OCI-LY7 (cell line): ENCODE measurements around the gene SNCAIP. TPM values are rescaled to one million over a fixed set of nuclear protein-coding genes. Genes with fewer than 3 reads are reported as not detected.

Experiments
- BruUV-seq: library from RNA; stranded (reverse); fragments of 400-500 nt; replicated peaks from 2 replicates; lab custom pipeline; 2021; lab: Mats Ljungman, UMichigan
- CTCF ChIA-PET: fragments of 300-600 bp; sonication (Branson Sonifier 250); formaldehyde crosslinking; loops from one replicate; lab custom pipeline; 2022; ENCODE audit warnings: antibody characterized with exemption; ENCODE audit not compliant: unreplicated experiment; lab: Charles Lee
- POLR2A ChIA-PET: fragments of 300-600 bp; sonication (Branson Sonifier 250); formaldehyde crosslinking; loops from one replicate; lab custom pipeline; 2022; ENCODE audit warnings: antibody characterized with exemption; lab: Charles Lee
- DNase-seq: peaks from one replicate; pipeline ENCODE4 v3.0.0-alpha.2; 2015; ENCODE audit warnings: low spot score
- H2AFZ ChIP-seq: fragments of 200-600 bp; sonication (generic), shearing (Covaris generic); 2 replicates; pipeline ENCODE4 v1.6.1; 2014; ENCODE audit warnings: mild to moderate bottlenecking, antibody characterized with exemption, low read length, moderate library complexity
- H3K27ac ChIP-seq: fragments of 200-600 bp; sonication (generic); 2 replicates; pipeline ENCODE4 v1.5.1; 2014; ENCODE audit warnings: mixed run types, low read depth, mild to moderate bottlenecking, moderate library complexity, low read length, inconsistent platforms; ENCODE audit not compliant: poor library complexity, severe bottlenecking
- H3K36me3 ChIP-seq: fragments of 200-600 bp; sonication (generic); 2 replicates; pipeline ENCODE4 v1.6.1; 2014; ENCODE audit warnings: mild to moderate bottlenecking, antibody characterized with exemption, low read length, moderate library complexity, mixed read lengths; ENCODE audit not compliant: insufficient read depth
- H3K4me1 ChIP-seq: fragments of 200-600 bp; sonication (generic); 2 replicates; pipeline ENCODE4 v1.5.1; 2014; ENCODE audit warnings: mild to moderate bottlenecking, low read length; ENCODE audit not compliant: insufficient read depth, poor library complexity, severe bottlenecking
- H3K4me2 ChIP-seq: fragments of 200-600 bp; sonication (generic); 2 replicates; pipeline ENCODE4 v1.6.1; 2014; ENCODE audit warnings: mild to moderate bottlenecking, low read length
- H3K4me3 ChIP-seq: fragments of 200-600 bp; sonication (generic); 2 replicates; pipeline ENCODE4 v1.5.1; 2014; ENCODE audit warnings: mild to moderate bottlenecking, low read depth, low read length; ENCODE audit not compliant: poor library complexity, severe bottlenecking
- H3K79me2 ChIP-seq: fragments of 200-600 bp; sonication (generic); 2 replicates; pipeline ENCODE4 v1.6.1; 2016; ENCODE audit warnings: low read depth, mild to moderate bottlenecking, low read length, moderate library complexity, mixed read lengths; ENCODE audit not compliant: insufficient read depth
- H3K9me2 ChIP-seq: fragments of 200-600 bp; sonication (generic); 2 replicates; pipeline ENCODE4 v1.6.1; 2016; ENCODE audit warnings: mild to moderate bottlenecking, low read length, mixed read lengths; ENCODE audit not compliant: insufficient read depth
- H3K9me3 ChIP-seq: fragments of 200-600 bp; sonication (generic); 2 replicates; pipeline ENCODE4 v1.6.1; 2014; ENCODE audit warnings: mild to moderate bottlenecking, mixed run types, low read length, mixed read lengths
- H4K20me1 ChIP-seq: fragments of 200-600 bp; sonication (generic); 2 replicates; pipeline ENCODE4 v1.6.1; 2014; ENCODE audit warnings: mild to moderate bottlenecking, antibody characterized with exemption, low read length, moderate library complexity, mixed read lengths; ENCODE audit not compliant: insufficient read depth
- EZH2phosphoT487 ChIP-seq: fragments of 200-600 bp; sonication (generic); IDR thresholded peaks from 2 replicates; pipeline ENCODE4 v1.6.1; 2018; ENCODE audit warnings: low read depth, borderline replicate concordance, mild to moderate bottlenecking, mixed run types, antibody characterized with exemption, low read length, moderate library complexity, mixed read lengths
- intact Hi-C: fragments of 100-400 bp; cut with micrococcal nuclease; formaldehyde crosslinking; loops from one replicate; pipeline ENCODE4 v1.10.0; 2022; ENCODE audit not compliant: unreplicated experiment
- total RNA-seq, 2 experiments: library from RNA; depleted of rRNA in 1 of 2; stranded (reverse); fragments of >200 nt in 1 of 2; shearing (Covaris generic) in 1 of 2; gene quantifications; 2 replicates each; pipeline ENCODE4 v1.2.3, GENCODE V29; 2014 to 2022
- TF ChIP-seq, protein P1 (sequence below): fragments of 200-600 bp; sonication (generic); conservative IDR thresholded peaks from 2 replicates; pipeline ENCODE4 v1.5.1; 2014; ENCODE audit warnings: mild to moderate bottlenecking, antibody characterized with exemption, low read length, moderate library complexity, mixed read lengths

The SNCAIP gene
- total RNA-seq, 2 experiments from 2014 or later = not detected

DNA sequence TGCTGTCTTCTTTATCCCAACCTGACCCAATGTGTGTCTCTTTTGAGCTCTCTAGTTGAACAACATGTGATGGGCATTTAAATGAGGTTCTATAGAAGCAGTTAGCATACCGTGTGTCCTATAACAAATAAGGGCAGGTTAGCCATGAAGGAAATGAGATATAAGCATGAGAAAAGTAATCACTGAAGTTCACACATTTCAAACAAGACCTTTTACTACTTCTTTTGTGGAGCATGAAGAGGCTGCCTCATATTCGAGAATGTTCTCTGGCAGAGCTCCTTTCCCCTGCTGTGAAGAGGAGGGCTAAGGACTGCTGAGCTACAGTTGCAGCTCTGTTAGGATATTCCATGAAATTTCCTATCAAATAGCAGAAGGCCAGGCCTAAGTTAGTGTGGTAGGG, 15.2 kb upstream of the SNCAIP start:
- H3K79me2 ChIP-seq = no peaks in the 10 kb centered on the region
- no peaks in the 10 kb centered on the region for H3K9me3 ChIP-seq
- ChIA-PET POLR2A (interaction anchor here (1.4 to 1.7 kb wide), 3 partner anchors 9 to 12 kb away, joined by 3 to 6 read pairs (median 4); no protein-coding TSS in a partner anchor), CTCF (no interaction called here)
- TF ChIP-seq EZH2phosphoT487 = no peak
- TF ChIP-seq, protein P1, sequence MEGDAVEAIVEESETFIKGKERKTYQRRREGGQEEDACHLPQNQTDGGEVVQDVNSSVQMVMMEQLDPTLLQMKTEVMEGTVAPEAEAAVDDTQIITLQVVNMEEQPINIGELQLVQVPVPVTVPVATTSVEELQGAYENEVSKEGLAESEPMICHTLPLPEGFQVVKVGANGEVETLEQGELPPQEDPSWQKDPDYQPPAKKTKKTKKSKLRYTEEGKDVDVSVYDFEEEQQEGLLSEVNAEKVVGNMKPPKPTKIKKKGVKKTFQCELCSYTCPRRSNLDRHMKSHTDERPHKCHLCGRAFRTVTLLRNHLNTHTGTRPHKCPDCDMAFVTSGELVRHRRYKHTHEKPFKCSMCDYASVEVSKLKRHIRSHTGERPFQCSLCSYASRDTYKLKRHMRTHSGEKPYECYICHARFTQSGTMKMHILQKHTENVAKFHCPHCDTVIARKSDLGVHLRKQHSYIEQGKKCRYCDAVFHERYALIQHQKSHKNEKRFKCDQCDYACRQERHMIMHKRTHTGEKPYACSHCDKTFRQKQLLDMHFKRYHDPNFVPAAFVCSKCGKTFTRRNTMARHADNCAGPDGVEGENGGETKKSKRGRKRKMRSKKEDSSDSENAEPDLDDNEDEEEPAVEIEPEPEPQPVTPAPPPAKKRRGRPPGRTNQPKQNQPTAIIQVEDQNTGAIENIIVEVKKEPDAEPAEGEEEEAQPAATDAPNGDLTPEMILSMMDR = no peak
- BruUV-seq = no TSS peak
- no peak overlapping the region for H3K4me3 ChIP-seq
- H2AFZ ChIP-seq = no peak overlapping the region
- H4K20me1 ChIP-seq = no peaks in the 10 kb centered on the region
- no peak overlapping the region for H3K4me2 ChIP-seq
- DNase-seq = no peak
- no peaks in the 10 kb centered on the region for H3K4me1 ChIP-seq
- H3K36me3 ChIP-seq = no peaks in the 10 kb centered on the region
- H3K9me2 ChIP-seq = no peaks in the 10 kb centered on the region
- no peak overlapping the region for H3K27ac ChIP-seq
- intact Hi-C loops = no loop called here

DNA sequence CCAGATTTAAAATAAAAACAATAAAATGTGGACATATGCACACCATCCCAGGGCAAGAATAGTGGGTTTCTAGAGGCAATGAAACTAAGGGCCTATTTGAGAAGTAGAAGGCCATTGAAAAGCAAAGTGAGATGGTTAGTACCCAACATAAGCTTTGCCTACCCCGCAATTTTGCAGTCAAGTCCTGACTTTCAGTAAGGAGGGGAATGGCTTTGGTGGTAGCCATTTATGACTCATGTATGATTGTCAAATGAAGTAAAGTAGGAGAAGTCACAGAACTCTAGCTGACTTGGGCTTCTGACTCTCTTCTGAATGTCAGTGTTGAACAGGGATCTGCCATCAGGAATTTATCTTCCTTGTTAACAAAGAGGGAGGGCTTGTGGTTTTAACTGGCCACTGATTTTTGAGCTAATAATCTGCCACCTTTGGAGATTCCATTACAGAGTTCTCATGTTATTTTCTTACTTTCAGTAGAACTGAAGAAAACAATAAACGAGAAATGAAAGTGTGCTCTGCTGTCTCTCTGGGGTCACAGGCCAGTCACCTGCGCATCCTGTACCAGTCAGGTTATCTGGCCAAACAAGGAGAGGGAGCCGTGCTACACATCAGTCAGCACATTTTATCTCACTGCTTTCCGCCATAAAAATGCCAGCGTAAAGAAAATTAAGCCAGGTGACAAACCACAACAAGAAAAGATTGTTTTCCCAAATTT, 14.3 kb upstream of the SNCAIP start:
- no peaks in the 10 kb centered on the region for H3K79me2 ChIP-seq
- H4K20me1 ChIP-seq = no peaks in the 10 kb centered on the region
- no peaks in the 10 kb centered on the region for H3K9me2 ChIP-seq
- H2AFZ ChIP-seq = no peak overlapping the region
- POLR2A ChIA-PET = no interaction called here
- CTCF ChIA-PET = no interaction called here
- TF ChIP-seq, protein P1 = no peak
- TF ChIP-seq EZH2phosphoT487 = no peak
- H3K36me3 ChIP-seq = no peaks in the 10 kb centered on the region
- no peak overlapping the region for H3K4me2 ChIP-seq
- H3K4me1 ChIP-seq = no peaks in the 10 kb centered on the region
- H3K9me3 ChIP-seq = no peaks in the 10 kb centered on the region
- no peak overlapping the region for H3K4me3 ChIP-seq
- BruUV-seq = no TSS peak
- DNase-seq = peak; percentile 25
- intact Hi-C loops = no loop called here
- H3K27ac ChIP-seq = peak overlapping the region; percentile 20

DNA sequence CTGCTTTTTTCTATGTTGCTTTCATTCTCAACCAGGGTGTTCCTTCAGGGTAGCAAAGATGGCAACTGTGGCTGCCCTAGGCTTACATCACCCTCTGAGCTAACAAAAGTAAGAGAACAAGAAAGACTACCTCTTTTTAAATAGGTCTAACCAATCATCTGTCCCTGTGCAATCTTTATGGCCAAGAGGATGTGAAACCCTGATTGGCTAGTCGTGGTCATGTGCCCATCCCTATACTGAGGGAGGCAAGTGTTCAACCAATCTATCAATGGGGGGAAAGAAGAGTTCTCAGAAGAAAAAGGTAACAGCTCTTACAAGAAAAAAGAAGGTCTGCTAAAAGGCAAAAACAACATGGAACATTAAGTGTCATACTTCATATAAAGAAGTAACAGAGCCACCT, 11.7 kb upstream of the SNCAIP start:
- DNase-seq = peak; percentile 9
- Histone ChIP-seq H3K4me2 (no peak overlapping the region), H3K9me2 (no peaks in the 10 kb centered on the region), H3K79me2 (no peaks in the 10 kb centered on the region), H3K9me3 (no peaks in the 10 kb centered on the region), H3K27ac (no peak overlapping the region), H4K20me1 (no peaks in the 10 kb centered on the region), H2AFZ (no peak overlapping the region), H3K4me3 (no peak overlapping the region), H3K36me3 (no peaks in the 10 kb centered on the region), H3K4me1 (no peaks in the 10 kb centered on the region)
- no TSS peak for BruUV-seq
- ChIA-PET POLR2A (interaction anchor here (0.8 kb wide), 1 partner anchor 42 kb away, joined by 3 read pairs; no protein-coding TSS in a partner anchor), CTCF (no interaction called here)
- intact Hi-C loops = loop anchor here (2.0 kb wide), 1 partner anchor 16 kb away; no protein-coding TSS in a partner anchor
- TF ChIP-seq EZH2phosphoT487 = no peak
- TF ChIP-seq, protein P1 = no peak
